Progenitor cell of endocrine pancreas (in vitro differentiated cells): ENCODE results near the gene PARVB. TPM values are rescaled to one million over a fixed set of nuclear protein-coding genes. Genes with fewer than 3 reads are reported as not detected.

ENCODE experiments used
- DNase-seq: peaks from one replicate; pipeline ENCODE4 v3.0.0; 2021; ENCODE audit warnings: low spot score; ENCODE audit not compliant: unreplicated experiment
- H3K27ac Mint-ChIP-seq: 2 replicates; pipeline ENCODE4 v1.8.0; 2021; ENCODE audit warnings: mild to moderate bottlenecking, moderate library complexity, mixed read lengths
- H3K27me3 Mint-ChIP-seq: 2 replicates; pipeline ENCODE4 v1.8.0; 2021; ENCODE audit warnings: mixed read lengths
- H3K36me3 Mint-ChIP-seq: 2 replicates; pipeline ENCODE4 v1.8.0; 2022; ENCODE audit warnings: mixed read lengths; ENCODE audit not compliant: insufficient read depth
- H3K4me1 Mint-ChIP-seq: 2 replicates; pipeline ENCODE4 v1.8.0; 2021; ENCODE audit warnings: low read depth, mixed read lengths
- H3K4me3 Mint-ChIP-seq: 2 replicates; pipeline ENCODE4 v1.8.0; 2021; ENCODE audit warnings: low read depth, mild to moderate bottlenecking, moderate library complexity, mixed read lengths
- H3K9me3 Mint-ChIP-seq: 2 replicates; pipeline ENCODE4 v1.8.0; 2021; ENCODE audit warnings: low read depth, mixed read lengths
- total RNA-seq: library from RNA; stranded (reverse); gene quantifications from 2 replicates; pipeline ENCODE4 v1.2.1, GENCODE V29; 2021
- TF ChIP-seq, protein P1 (sequence below): fragments of 200-600 bp; sonication (generic); IDR thresholded peaks from one replicate; pipeline ENCODE4 v1.5.0; 2021; ENCODE audit warnings: antibody characterized with exemption, mild to moderate bottlenecking; ENCODE audit not compliant: unreplicated experiment

Gene PARVB
- total RNA-seq, 1 donor from 2014 or later = 11.8 TPM

DNA sequence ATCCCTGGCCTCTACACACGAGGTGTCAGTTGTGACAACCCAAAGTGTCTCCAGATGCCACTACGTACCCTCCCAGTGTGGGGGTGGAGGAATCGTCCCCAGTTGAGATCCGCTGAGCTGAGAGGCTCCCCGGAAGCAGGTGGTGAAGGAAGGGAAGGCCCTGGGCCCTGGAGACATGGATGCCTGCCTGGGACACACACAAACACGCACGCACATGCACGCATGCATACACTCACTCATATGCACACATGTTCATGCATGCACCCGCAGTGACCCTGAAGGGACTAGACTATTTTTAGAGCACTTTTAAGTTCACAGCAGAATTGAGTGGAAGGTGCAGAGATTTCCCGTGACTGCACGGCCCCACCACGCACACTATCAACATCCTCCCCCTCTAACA is 50.9 kb downstream of the PARVB start:
- TF ChIP-seq, protein P1, sequence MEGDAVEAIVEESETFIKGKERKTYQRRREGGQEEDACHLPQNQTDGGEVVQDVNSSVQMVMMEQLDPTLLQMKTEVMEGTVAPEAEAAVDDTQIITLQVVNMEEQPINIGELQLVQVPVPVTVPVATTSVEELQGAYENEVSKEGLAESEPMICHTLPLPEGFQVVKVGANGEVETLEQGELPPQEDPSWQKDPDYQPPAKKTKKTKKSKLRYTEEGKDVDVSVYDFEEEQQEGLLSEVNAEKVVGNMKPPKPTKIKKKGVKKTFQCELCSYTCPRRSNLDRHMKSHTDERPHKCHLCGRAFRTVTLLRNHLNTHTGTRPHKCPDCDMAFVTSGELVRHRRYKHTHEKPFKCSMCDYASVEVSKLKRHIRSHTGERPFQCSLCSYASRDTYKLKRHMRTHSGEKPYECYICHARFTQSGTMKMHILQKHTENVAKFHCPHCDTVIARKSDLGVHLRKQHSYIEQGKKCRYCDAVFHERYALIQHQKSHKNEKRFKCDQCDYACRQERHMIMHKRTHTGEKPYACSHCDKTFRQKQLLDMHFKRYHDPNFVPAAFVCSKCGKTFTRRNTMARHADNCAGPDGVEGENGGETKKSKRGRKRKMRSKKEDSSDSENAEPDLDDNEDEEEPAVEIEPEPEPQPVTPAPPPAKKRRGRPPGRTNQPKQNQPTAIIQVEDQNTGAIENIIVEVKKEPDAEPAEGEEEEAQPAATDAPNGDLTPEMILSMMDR = no peak
- H3K4me3 Mint-ChIP-seq = no peak overlapping the region
- H3K9me3 Mint-ChIP-seq = no peaks in the 10 kb centered on the region
- H3K27ac Mint-ChIP-seq = no peak overlapping the region
- H3K4me1 Mint-ChIP-seq = no peaks in the 10 kb centered on the region
- no peaks in the 10 kb centered on the region for H3K36me3 Mint-ChIP-seq
- no peaks in the 10 kb centered on the region for H3K27me3 Mint-ChIP-seq
- DNase-seq = no peak

DNA sequence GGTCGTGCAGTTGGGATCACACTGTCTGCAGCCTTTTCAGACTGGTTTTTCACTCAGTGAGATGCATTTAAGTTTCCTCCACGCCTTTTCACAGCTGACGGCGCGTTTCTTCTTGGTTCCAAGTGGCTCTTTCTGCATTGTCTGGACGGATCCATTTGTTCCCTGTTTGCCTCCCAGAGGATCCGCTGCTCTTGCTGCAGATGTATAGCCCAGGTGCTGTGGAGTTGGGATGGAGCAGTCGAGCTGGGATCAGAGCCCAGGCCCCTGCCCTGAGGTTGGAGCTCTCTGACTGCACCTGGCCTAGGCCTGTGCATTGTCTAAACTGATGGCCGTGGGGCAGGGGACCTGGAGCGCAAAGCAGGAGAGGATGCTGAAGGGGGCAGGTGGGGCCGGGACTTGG is 51.6 kb downstream of the PARVB start:
- no peak overlapping the region for H3K4me3 Mint-ChIP-seq
- no peaks in the 10 kb centered on the region for H3K27me3 Mint-ChIP-seq
- no peaks in the 10 kb centered on the region for H3K4me1 Mint-ChIP-seq
- no peaks in the 10 kb centered on the region for H3K9me3 Mint-ChIP-seq
- TF ChIP-seq, protein P1 = no peak
- H3K36me3 Mint-ChIP-seq = no peaks in the 10 kb centered on the region
- H3K27ac Mint-ChIP-seq = no peak overlapping the region
- no peak for DNase-seq

DNA sequence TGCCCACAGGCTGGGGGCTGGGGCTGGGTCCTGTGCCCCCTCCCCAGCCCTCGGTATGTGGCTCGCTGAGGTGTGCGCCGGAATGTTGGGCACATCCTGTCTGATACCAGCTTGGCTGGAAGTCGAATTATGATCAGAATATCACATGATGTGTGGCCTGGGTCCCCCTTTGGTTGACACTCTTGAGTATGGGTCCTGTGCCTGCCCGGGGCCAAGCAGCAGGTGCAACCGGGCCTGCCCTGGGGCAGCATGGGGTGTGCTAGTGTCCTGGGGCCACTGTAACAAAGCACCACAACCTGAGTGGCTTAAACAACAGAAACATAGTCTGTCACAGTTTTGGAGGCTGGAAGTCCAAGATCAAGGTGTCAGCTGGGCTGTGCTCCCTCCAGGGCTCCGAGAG is 52.7 kb downstream of the PARVB start:
- H3K4me3 Mint-ChIP-seq = no peak overlapping the region
- no peaks in the 10 kb centered on the region for H3K4me1 Mint-ChIP-seq
- H3K36me3 Mint-ChIP-seq = no peaks in the 10 kb centered on the region
- no peak for DNase-seq
- no peaks in the 10 kb centered on the region for H3K27me3 Mint-ChIP-seq
- no peaks in the 10 kb centered on the region for H3K9me3 Mint-ChIP-seq
- no peak overlapping the region for H3K27ac Mint-ChIP-seq
- TF ChIP-seq, protein P1 = no peak

DNA sequence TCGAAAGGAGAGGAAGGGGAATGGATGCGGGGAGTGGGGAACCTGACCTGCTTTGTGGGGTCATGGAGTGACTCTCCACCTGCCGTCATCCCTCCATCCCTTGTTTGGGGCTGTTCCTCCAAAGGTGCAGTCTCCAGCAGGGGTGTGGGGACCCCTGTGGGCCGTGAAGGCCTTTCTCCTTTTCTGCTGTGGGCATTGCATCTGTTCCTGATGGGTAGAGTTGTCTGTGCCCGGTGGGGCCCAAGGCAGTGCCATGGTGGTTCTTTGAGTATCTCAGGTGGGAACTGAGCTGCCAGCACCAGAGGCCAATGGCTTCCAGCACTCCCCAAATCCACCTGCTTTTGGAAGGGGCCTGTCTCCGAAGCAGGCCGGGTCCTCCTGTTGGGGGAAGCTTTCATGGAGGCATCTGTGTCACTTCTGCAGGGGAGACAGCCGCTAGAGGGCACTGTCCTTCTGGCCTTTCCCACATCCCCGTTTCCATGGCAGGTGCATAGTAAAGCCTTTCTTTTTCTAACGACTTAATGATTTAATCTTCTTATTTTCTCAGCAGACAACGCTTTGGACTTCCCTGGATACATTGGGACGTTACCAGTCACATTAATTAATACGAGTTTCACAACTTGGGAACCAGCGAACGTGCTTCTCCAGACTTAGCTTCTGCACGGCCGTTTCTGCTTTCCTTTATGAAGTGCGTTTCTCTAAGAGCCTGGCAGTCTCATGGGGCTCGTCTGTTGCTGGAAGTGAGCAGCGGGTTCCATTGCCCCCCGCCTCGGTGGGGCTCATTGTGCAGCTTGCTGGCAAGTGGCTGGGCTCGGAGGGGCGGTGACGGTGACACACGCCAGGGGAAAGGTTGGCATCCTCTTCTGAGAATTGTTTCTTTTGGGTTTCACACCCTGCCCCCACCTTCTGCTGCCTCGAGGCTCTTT is 57.1 kb downstream of the PARVB start:
- H3K27ac Mint-ChIP-seq = no peak overlapping the region
- no peak overlapping the region for H3K4me3 Mint-ChIP-seq
- DNase-seq = peak; percentile 59
- no peaks in the 10 kb centered on the region for H3K27me3 Mint-ChIP-seq
- TF ChIP-seq, protein P1 = peak; percentile 91
- peaks cover 2% of the 10 kb centered on the region for H3K36me3 Mint-ChIP-seq
- no peaks in the 10 kb centered on the region for H3K4me1 Mint-ChIP-seq
- no peaks in the 10 kb centered on the region for H3K9me3 Mint-ChIP-seq

DNA sequence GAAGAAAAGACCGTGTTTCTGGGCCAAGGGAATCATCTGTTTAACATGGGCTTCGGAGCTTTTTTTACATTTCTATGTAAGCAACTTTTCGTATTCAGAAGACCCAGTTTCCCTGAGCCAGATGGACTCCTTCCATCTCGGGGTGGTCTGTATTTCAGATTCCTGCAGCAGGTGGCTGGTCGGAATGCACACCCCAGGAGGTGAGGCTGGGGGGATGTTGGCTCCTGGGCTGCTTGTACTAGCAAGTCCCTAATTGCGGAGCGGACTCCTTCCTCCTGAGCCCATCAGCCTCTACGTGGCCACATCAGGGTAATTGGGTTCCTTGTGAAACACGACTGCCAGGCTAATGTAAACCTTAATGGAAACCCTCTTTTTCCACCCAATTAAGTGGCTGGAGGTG is 58.7 kb downstream of the PARVB start:
- H3K27me3 Mint-ChIP-seq = no peaks in the 10 kb centered on the region
- H3K27ac Mint-ChIP-seq = no peak overlapping the region
- H3K4me3 Mint-ChIP-seq = no peak overlapping the region
- TF ChIP-seq, protein P1 = no peak
- no peak for DNase-seq
- no peaks in the 10 kb centered on the region for H3K4me1 Mint-ChIP-seq
- no peaks in the 10 kb centered on the region for H3K9me3 Mint-ChIP-seq
- H3K36me3 Mint-ChIP-seq = peaks cover 2% of the 10 kb centered on the region
